NCI-H1048 (cell line): Measurements from ENCODE around the gene COL4A1.

Experiments
- DNase-seq: peaks from one replicate; lab custom pipeline; 2025; lab: John Stamatoyannopoulos, UW

COL4A1 gene

DNA sequence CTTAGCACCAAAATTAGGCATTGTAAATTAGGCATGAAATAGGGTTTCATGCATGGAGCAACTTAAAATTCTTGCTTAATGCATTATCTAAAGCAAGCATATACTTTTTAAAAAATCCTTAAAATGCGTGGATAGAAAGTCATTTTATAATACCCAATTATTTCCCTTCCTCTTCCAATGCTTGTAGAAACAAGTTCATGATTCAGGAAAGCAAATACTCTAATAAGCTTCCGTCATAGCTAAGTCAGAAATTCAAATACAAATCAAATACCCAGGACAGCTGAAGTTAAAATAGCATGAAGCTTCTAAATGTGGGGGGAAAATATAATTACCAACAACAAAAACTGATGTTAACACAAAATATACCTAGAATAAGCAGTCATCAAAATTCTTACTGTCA lies 89.1 kb downstream of the COL4A1 start:
- DNase-seq, result no peak

DNA sequence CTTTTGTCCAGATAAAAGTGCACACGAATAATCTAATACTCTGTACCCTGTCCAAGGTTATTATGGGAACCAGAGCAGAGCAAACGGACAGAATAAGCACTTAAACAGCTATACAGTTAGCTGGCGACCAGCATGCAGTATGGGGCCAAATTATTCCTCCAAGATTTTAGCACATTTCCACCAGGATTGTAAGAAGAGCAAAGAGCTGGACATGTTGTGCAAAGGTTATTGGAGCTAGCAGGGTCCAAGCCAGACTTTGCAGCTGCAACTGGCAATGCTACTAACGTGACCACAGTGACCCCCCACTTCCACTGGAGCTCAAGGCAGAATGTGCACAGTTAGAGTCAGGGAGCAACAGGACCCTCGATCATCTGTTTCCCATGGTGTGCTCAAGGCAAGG lies 89.9 kb downstream of the COL4A1 start:
- DNase-seq, result no peak

DNA sequence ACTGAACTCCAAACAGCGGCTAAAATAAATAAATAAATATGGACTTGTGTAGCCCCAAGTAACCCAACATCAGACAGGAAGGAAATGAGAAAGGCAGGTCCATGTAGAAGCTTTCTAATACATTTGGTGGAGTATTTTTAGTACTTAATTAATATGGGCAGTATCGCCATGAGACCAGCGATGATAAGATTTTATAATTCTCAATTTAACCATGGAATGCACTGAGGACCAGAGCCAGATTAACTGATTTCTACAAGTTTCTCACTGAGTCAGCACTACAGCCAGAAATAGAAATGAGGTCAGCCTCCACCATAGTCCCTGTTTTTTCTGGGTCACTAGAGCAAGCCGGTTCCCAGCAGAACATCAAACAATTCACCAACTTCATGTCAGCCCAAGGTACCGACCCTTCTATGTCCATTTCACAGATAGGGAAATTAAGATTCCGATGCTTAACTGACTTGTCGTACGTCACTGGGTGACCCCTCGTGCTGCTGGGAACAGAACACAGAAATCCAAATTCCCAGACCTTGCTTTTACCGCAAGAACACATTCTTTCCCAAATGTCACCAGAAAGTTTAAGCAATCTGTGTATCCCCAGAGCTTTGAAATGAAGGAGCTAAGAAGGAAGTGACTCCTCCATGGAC lies 90.4 kb downstream of the COL4A1 start:
- no peak for DNase-seq

DNA sequence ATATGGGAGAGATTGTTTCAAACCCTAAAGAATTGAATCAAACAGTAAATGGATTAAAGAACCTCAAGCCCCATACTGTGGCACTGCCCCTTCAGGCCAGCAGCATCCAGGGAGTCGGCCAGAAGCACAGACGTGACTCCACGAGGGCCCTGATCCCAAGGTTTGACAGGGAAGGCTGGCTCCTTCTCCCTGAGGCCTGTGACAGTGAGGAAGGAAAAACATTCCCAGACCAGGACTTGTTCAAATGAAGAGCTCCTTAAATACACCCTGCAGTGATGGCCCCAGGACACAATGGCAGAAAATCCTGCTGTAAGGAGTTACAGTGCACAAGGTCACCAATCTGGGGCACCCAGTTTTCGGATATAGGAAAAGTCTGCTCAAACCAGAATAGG lies 91.0 kb downstream of the COL4A1 start:
- no peak for DNase-seq

DNA sequence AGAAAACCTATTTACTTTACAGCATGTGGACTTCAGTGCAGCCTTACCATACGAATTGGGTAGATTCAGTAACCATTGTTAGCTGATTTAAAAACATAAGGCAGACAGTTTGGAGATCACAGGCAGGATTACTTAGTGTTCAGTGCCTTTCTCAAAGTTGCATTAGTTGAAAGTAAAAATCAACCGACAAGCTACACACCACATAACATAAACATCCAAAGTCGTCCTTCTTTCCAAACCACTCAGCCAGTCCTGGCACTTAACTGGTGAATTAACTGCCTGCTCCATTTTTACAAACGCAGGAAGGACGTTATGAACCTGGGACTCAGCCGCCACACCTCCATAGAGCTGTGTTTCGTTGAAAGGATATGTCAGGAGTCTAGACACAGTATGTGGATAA lies 91.4 kb downstream of the COL4A1 start:
- no peak for DNase-seq

DNA sequence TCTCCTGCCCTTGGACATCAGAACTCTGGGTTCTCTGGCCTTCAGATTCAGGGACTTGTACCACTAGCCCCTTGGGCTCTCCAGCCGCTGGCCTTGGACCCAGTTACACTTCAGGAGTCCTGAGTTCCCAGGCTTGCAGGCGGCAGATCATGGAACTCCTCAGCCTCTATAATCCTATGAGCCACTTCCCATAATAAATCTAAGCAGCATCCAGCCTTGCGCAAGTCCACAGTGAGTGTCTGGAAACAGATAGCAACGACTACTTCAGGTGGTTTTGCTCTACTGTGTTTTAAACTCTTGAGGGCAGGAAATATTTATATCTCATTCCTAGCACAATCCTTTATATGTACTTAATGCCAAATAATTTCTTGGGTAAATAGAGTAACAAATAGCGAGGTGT lies 92.3 kb downstream of the COL4A1 start:
- DNase-seq, result no peak

DNA sequence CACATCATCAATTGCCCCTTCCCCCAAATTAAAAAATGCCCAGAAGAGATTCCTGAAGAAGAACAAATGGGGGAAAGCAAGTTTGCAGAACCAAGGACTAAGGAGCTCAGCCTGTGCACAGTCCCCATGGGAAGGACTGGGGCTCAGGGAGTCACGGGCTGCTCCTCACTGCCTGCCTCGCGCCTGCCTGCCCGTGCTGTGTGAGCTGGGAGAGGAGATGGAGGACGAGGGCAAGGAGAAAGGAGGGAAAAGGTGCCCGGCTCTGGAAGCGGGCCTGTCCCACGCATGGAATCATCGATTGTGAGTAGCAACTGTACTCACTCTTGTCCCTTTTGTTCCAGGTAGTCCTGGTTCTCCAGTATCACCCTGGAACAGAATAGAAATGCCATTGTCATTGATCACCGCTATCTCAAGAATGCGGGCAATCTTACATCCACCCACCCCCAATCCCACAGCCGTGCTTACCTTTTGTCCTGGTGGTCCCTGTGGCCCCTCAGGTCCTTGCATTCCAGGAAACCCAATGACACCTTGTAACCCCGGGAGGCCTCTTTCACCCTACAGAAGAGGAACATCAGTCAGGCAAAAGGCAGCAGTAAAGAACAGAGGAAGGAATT lies 93.4 kb downstream of the COL4A1 start:
- DNase-seq, result no peak

DNA sequence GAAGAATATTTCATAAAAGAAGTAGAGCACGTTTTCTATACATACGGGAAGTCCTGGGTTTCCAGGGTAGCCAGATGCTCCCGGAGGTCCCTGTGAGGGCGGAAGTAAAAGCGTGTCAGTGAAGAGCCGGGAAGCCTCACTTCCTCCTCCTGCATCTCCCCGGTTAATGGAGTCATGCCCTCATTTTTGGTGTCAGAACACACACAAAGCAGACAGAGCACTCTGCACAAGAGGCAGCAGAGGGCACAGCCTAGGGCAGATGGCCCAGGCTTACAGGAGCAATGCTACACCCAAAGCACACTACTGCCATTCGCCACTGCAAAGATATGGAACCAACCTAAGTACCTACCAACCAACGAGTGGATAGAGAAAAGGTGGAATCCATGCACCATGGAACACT lies 94.4 kb downstream of the COL4A1 start:
- no peak for DNase-seq

DNA sequence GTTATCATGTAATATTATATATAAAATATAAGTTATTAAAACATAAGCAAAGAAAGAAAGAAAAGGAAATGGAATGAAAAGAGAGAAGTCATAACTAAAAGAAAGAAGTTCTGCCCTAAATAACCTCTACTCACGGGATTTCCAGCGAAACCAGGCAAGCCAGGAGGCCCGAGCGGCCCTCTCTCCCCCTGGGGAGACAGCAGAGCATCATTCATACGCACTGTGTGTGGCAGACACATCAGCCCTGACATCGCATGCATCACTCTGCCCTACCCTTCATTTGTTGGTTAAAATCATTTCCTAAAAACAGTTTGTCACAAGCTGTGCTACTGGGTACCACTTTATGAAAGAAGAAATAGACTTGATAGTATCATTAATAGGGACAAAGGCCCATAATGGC lies 95.2 kb downstream of the COL4A1 start:
- DNase-seq, result no peak

DNA sequence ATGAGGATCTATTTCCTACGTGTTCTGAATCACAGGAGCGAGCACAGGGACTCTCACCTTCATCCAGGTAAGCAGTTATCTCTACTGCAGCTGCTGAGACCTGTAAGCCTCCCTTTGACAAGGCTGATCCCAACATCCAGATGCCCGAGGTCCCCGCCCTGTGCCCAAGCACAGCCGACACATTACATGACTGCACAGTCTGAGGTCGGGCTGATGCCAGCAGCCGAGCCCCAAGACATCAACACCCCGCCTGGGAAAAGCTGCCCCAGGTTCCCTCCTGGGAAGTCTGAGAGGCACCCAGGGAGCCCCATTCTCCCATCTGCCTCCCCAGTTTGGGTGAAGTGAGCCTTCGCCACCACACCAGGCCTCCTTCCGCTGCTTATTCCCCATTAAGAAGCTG lies 95.9 kb downstream of the COL4A1 start:
- DNase-seq, result no peak

DNA sequence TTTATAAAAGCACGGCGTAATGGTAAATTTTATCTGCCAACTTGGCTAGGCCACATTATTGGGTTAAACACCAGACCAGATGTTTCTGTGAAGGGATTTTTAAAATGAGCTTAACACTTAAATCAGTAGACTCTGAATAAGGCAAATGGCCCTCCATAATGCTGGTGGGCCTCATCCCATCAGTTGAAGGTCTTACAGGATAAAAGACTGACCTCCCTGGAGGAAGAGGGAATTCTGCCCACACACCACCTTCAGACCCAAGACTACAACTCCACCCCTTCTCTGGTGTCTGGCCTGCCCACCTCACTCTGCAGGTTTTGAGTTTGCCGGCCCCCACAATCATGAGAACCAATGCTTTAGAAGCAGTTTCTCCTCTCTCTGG lies 96.4 kb downstream of the COL4A1 start:
- no peak for DNase-seq

DNA sequence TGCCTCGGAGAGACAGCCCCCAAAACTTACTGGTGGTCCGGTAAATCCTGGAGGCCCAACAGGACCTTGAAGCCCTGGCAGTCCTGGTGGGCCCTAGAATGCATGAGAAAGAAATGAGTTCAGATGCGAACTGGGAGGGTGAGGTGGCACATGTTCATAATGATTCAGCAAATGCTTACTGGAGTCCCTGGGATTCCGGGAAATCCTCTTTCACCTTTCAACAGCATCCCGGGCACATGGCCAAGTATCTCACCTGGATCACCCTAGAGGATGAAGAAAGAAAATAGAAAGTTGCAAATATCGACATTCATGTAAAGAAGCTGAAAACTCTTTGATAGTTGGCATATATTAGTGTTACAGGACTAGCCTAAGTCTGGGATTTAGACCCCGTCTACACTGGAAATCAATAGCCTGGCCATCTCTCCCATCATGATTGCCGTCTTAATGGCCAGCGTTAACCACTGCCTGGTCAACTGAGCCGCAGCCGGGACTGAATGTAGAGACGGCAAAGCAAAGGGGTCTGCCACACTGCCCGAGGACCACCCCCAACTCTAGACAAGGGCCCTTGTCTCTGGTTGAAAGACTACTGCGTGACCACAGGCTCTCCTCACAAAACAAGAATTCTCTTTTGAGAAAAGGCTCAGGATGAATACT lies 96.9 kb downstream of the COL4A1 start:
- no peak for DNase-seq

DNA sequence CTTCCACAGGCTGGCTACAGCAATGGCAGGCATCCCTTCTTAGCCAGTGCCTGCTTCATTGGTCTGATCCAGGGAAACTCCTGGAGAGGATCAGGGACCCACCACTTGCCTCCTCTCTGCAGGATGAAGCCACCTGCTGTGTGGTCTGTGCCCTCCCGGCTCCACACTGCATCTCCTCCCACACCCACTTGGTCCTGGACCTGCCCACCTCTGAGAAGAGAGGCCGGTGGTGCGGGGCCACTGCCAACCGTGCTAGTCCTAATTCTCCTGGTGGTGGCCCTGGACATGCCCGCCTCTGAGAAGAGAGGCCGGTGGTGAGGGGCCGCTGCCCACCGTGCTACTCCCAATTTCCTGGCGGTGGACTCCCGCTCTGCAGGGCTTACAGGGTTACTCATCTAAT lies 98.8 kb downstream of the COL4A1 start:
- no peak for DNase-seq

DNA sequence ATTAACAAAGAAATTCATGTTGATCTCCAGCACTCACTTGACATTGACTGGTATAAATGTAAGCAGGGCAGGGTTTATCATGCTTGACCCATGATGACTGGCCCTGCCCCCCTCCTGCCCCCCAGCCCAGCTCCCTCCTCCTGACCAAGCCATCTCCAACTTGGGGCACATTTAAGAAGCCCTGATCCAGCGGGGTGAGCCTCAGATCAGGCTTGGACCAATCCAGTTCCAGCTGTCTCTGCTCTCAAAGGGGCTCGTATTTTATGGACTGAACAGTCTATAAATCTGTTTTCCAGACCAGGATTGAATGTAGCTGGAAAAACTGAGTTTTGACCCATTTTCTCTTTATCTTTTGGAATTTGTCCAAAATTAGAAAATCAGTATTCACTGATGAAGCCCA lies 100.0 kb downstream of the COL4A1 start:
- no peak for DNase-seq

DNA sequence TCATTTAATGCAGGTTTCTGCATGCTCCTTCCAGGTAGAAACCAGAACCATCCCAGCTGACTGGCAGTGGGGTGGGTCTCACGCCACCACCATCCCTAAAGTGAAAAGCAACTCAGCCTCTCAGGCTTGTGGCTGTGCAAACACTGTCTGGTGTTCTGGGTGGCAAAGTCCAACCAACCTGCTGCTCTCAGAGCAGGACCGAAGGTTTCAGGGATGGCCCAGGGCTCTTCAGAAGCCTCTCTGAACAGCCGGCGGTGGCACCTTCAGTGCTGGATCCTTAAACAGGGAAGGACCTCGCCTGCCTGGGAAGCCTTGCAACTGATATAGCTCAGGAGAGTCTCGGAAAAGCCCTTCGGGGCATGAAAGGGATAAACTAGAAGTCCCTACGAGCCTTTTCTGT lies 100.8 kb downstream of the COL4A1 start:
- no peak for DNase-seq

DNA sequence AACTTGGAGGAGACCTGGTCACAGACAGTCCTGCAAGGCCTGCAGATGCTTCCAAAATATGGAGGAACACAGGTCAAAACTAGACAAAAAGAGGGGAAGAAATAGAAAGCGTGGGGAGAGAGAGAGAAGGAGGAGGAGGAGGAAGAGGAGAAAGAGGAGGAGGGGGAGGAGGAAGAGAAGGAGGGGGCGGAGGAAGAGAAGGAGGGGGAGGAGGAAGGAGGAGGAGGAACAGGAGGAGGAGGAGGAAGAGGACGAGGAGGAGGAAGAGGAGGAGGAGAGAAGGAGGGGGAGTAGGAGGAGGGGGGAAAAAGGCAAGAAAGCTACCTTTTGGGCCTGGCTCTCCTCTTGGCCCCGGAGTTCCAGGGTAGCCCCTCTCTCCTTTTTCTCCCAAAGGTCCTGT lies 105.8 kb downstream of the COL4A1 start:
- no peak for DNase-seq

DNA sequence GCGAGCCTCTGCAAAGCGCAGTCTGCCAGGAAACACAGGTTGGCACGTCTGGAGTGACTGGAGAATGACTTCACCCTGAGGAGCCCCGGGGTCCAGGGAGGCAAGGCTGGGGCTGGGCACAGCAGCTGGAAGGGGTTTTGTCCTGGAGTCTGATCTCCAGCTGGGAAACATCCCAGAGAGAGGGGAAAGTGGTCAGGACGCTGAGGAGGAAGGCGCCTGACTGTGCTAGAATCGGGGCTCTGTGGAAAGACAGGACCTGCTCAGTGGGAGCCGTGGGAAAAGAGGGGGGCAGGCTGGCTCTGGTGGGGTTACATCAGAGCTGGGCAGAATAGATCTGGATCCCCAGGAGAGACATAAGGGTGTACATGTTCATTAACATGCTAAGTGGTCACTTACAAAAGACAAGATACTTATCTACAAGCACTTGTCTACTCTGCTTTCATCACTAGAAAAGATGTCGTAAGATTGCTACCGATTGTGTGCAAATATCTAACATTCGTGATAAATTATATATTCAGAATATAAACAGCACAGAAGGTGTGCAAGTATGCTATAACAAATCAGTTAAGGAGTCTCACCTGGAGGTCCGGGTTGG lies 106.6 kb downstream of the COL4A1 start:
- DNase-seq, result no peak

DNA sequence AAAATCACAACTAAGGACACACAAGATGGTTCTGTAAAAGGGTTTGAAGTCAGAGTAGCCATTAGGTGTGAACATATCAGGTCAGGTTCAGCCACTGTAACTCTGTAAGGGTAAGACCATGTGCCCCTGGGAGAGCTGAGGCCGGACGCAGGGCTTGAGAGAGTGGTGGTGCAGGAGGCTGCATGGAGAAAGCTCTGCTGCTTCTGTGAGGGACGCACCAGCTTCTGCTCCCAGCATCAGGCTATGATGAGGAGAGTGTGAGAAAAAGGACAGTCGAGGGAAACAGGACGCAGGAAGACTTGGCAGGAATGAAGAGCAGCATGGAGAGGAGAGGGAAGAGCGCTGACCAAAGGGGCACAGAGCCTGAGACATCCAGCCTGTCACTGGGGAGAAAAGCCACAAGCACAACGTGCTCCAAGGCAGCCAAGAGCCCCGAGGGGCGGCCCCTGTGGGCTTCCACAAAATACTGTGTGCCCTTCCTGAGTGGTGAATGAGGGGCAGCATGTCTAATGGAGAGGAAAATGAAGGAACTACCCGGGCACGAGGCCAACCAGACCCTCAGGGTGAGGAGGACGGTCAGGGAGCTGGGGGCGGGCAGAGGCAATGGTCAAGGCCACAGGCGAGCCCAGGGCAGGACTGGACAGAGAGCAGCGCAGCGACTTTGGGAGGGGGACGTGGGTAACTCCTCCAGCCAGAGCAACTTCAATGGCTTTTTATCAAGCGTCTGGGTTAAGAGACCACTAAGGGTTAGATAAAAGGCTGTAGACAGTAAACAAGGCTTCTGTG lies 107.7 kb downstream of the COL4A1 start:
- no peak for DNase-seq

DNA sequence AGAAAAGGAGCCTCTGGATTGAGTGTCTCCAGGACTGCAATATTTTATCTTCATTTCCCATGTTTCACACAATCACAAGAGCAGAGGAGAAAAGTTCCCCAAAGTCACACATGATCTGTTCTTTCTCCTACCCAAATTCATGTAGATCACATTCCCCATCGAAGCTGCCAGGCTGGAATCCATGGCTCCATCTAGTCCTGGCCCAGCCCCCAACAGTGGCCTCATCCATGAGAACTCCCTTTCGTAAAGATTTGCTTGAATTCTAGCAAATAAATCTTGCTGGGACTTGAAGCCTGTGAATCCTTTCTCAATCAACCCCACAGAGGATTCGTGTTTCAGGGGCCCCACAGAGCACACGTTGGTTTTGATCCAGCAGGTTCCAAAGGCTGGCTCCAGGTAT lies 109.5 kb downstream of the COL4A1 start:
- no peak for DNase-seq

DNA sequence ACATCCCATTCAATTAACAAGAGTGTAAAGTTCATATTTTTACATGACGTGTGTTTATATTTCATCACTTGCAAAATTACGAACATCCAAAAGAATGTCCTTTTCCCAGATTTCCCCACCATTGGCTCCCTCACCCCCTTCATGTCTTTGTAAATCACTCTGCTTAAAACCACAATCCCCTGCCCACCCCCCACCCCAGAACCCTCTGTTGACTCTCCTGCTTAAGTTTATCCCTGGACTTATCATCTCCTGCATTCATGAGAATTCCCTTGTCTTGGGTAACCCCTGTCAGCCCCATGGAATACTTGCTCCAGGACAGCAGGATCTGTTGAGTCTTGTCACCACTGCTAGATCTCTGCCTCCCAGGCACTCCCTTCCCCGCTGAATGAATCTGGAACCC lies 109.9 kb downstream of the COL4A1 start:
- DNase-seq, result no peak

DNA sequence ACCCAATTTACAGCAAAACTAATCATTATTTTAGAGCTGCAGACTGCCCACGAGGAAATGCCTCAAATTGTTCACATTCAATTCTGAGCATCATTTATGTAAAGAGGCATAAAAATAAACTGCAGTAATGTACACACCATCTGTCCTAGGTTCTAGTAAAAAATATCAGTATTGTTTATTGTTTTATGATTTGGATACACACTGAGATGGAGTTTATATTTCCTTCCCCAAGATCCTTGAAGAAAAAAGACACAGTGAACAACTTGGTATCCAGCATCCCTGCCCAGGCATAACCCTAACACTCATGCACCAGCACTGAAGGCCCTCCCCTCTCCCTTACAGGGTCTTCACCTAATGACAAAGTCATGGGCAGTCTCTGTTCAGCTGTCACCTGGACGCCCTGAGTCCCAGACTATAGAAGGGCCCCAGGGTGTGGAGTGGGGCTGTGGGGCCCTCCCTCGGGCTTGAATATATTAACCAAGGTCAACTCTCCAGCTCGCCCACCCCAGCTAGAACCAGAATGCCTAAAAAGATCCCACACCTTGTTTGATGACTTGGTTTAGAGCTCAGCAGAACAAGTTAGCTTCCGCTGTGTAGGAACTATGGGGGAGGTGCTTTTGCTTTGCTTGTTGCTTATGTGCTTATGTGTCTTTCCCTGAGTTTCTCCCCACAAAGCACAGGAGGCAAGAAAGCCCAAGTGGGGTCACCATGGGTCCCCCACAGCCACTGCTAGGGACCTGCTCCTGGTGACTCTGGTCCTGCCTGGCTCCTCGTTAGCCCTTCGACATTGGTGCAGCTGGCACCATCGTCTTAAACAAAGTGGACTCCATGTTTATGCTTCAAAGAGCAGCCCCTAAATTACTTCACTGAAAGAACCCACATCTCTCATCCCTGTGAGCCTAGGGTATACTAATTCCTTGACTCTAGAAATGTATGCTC lies 111.1 kb downstream of the COL4A1 start:
- no peak for DNase-seq

DNA sequence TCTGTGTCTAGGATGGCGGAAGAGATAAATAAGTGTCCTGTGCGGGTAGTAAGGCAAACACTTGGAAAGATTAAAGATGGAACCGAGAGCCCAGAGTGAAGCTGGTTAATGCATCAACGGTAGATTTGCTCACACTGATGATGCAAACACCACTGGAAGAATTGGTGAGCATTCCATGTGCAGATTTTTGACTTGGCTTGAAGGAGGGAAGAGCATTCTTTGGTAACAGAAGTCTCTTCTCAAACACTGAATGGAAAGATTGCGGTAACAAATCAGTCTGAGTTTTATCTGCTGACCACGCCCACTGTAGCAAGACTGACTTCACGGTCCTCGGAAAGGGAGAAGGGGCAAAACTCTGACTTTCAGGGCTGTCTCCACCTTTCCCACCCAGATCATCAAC lies 112.5 kb downstream of the COL4A1 start:
- DNase-seq, result no peak
